ENCODE results near the gene AATK. TPM values are rescaled to one million over a fixed set of nuclear protein-coding genes. Genes with fewer than 3 reads are reported as not detected.

The AATK gene
- total and polyA plus RNA-seq, 9 of the 15 experiments (the other 6 are each of a cell fraction or from before 2014, with no cell fraction given), result 0.11 to 0.55 (median 0.38) TPM; not detected in 5

DNA sequence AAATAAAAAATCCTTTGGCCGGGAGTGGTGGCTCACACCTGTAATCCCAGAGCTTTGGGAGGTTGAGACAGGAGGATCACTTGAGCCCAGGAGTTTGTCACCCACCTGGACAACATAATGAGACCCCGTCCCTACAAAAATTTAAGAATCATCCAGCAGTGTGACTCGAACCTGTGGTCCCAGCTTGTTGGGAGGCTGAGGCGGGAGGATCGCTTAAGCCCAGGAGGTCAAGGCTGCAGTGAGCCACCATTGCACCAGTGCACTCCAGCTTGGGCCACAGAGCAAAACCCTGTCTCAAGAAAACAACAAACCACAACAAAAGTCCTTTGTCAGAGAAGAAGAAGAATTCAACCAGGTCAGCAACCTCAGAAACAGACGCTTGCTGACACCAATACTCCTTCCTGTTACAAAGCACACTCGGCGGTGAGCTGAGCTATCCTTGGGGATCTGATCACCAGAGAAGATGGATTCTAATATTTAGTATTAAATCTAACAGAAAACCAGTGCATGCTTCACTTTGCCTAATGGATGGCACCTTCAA lies 13.7 kb downstream of the AATK start:
- no peaks in the 10 kb centered on the region for H4K20me1 ChIP-seq (replicated peaks; ENCODE audit: control insufficient read depth, insufficient read depth, low read length)
- no peak overlapping the region; the same call in 1 of the 2 replicates for H2AFZ ChIP-seq (ENCODE audit: low read depth, low read length)
- TF ChIP-seq FOXA3 (CRISPR knock-in tag; conservative IDR thresholded peaks at IDR 0.05 in 1 of 2, IDR thresholded peaks at IDR 0.05 in 1 of 2) (no peak), OTX1 (CRISPR knock-in tag; IDR thresholded peaks at IDR 0.05) (no peak), NR1H2 (CRISPR knock-in tag; IDR thresholded peaks at IDR 0.05) (no peak)
- TF ChIP-seq, protein P1, sequence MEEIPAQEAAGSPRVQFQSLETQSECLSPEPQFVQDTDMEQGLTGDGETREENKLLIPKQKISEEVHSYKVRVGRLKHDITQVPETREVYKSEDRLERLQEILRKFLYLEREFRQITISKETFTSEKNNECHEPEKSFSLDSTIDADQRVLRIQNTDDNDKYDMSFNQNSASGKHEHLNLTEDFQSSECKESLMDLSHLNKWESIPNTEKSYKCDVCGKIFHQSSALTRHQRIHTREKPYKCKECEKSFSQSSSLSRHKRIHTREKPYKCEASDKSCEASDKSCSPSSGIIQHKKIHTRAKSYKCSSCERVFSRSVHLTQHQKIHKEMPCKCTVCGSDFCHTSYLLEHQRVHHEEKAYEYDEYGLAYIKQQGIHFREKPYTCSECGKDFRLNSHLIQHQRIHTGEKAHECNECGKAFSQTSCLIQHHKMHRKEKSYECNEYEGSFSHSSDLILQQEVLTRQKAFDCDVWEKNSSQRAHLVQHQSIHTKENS (CRISPR knock-in tag; IDR thresholded peaks at IDR 0.05), result no peak
- TF ChIP-seq, protein P2, sequence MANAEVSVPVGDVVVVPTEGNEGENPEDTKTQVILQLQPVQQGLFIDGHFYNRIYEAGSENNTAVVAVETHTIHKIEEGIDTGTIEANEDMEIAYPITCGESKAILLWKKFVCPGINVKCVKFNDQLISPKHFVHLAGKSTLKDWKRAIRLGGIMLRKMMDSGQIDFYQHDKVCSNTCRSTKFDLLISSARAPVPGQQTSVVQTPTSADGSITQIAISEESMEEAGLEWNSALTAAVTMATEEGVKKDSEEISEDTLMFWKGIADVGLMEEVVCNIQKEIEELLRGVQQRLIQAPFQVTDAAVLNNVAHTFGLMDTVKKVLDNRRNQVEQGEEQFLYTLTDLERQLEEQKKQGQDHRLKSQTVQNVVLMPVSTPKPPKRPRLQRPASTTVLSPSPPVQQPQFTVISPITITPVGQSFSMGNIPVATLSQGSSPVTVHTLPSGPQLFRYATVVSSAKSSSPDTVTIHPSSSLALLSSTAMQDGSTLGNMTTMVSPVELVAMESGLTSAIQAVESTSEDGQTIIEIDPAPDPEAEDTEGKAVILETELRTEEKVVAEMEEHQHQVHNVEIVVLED (CRISPR knock-in tag; IDR thresholded peaks at IDR 0.05), result no peak
- no peaks in the 10 kb centered on the region for H3K36me3 ChIP-seq (ENCODE audit: control insufficient read depth, insufficient read depth, low read length)
- ATAC-seq (no peak), DNase-seq (ENCODE audit: extremely low read depth in 1 of 4, low spot score in 3 of 4) (no peak), FAIRE-seq (no peak)
- peaks cover 6 to 28% of the 10 kb centered on the region in 2 experiments; a peak in 3 of 5 replicates for H3K4me1 ChIP-seq (replicated peaks in 1 of 2; ENCODE audit: control insufficient read depth in 2 of 2, insufficient read depth in 2 of 2, low read length in 2 of 2)
- H3K9me3 ChIP-seq (replicated peaks; ENCODE audit: control insufficient read depth, insufficient read depth, low read depth, low read length), result no peaks in the 10 kb centered on the region
- intact Hi-C loops (cut with micrococcal nuclease) (no loop called here), in situ Hi-C loops (cut with MboI) (no loop called here)
- H3K27me3 ChIP-seq (ENCODE audit: control insufficient read depth in 2 of 2, insufficient read depth in 2 of 2, low read length in 2 of 2), result peaks cover 18 to 62% of the 10 kb centered on the region in 2 experiments; a peak in 4 of 5 replicates
- POLR2A ChIA-PET, result interaction anchor here (0.8 to 3.7 kb wide), 3 partner anchors 9 to 360 kb away, joined by 3 to 15 read pairs (median 4); partner anchors contain the start of gene ACTG1
- no peak overlapping the region for H3K27ac ChIP-seq (ENCODE audit: extremely low read depth, low read depth, low read length)
- H3K4me2 ChIP-seq (ENCODE audit: insufficient read depth, low read length), result no peak overlapping the region
- H3K9me1 ChIP-seq (ENCODE audit: control insufficient read depth, insufficient read depth, low read length), result no peaks in the 10 kb centered on the region
- H3K4me3 ChIP-seq, result no peak overlapping the region
- no peaks in the 10 kb centered on the region for H3K79me2 ChIP-seq (ENCODE audit: control insufficient read depth, insufficient read depth, low read length)
- 39% methylated on average over 8 of the region's 8 CpGs for WGBS (ENCODE audit: insufficient coverage, low coverage, missing lambda C conversion rate)
- CTCF ChIA-PET (ENCODE audit: low intra/inter-chr PET ratio), result no interaction called here
- no peak overlapping the region for H3K9ac ChIP-seq (ENCODE audit: insufficient read depth in 1 of 2, low read depth in 2 of 2, low read length in 2 of 2)
- BruUV-seq (replicated peaks), result no TSS peak
